GM18867 (cell line): ENCODE results near the gene ANKRD13D.

ENCODE experiments used
- ATAC-seq: cut with Tn5 transposase; IDR thresholded peaks from one replicate; pipeline ENCODE4 v1.9.1; 2021; ENCODE audit warnings: mild to moderate bottlenecking, moderate library complexity; ENCODE audit not compliant: unreplicated experiment

Gene ANKRD13D

GRCh38 chr11:67302571-67303131, 13.5 kb downstream of the ANKRD13D start:
- ATAC-seq = no peak

DNA sequence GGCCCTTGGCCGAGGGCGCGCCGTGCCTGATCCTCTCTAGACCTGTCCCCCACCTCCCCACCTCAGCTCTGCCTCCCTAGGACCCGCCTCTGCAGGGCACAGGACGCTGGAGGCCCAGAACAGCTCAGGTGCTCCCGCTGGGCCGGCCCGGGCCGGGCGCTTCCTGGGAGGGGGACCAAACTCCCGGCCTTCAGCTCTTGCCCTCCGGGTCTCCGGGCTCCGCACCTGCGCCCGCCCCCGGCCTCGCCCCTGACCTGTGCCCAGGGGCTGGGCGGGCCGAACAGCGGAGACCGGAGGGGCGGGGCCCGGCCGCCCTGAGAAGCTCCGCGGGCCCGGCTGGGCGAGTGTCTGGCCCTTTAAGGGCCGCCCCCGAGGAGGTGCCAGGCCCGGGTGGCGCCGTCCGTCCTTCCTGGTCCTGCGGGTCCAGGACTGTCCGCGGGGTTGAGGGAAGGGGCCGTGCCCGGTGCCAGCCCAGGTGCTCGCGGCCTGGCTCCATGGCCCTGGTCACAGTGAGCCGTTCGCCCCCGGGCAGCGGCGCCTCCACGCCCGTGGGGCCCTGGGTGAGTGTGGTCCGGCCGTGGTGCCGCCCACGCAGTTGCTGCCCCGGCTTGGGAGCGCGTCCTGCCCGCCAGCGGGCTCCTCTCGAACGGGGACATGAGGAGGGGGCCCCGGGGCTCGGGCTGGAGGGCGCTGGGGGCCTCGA, 14.2 kb downstream of the ANKRD13D start, which contains the start of gene SSH3:
Gene SSH3 (plus strand): TSS at position 399 of the 703 bp plus-strand sequence. CDS start 96 bp downstream, at position 495.
- ATAC-seq = no peak

- ATAC-seq = no peak
Observed at GRCh38 chr11:67303835-67304411, 14.8 kb downstream of the ANKRD13D start.

- ATAC-seq = no peak
Observed at GRCh38 chr11:67304511-67305113, 15.5 kb downstream of the ANKRD13D start.

DNA sequence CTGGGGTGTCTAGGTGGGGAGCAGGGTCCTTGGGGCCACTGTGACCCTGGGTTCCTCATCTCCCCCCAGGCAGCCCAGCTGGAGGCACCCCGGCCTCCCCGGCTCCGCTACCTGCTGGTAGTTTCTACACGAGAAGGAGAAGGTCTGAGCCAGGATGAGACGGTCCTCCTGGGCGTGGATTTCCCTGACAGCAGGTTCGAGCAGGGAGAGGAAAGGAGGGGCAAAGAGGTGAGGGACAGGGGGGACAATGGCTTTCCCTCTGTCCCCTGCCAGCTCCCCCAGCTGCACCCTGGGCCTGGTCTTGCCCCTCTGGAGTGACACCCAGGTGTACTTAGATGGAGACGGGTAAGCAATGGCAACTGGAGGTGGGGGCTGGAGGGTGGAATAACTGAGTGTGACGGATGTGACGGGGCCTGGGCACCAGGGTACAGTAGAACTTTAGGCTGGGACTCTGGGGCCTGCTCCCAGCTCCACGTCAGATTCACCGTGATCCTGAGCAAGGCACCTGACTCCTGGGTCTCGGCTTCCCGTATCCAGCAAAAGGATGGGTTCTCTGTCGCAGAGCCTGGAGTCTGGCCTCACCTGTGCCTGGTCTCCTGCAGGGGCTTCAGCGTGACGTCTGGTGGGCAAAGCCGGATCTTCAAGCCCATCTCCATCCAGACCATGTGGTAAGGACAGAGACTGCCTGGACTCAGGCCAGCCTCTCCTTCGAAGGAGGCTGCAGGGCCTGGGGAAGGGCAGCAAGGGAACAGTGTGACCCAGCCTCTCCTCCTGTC, 17.9 kb downstream of the ANKRD13D start:
- no peak for ATAC-seq

DNA sequence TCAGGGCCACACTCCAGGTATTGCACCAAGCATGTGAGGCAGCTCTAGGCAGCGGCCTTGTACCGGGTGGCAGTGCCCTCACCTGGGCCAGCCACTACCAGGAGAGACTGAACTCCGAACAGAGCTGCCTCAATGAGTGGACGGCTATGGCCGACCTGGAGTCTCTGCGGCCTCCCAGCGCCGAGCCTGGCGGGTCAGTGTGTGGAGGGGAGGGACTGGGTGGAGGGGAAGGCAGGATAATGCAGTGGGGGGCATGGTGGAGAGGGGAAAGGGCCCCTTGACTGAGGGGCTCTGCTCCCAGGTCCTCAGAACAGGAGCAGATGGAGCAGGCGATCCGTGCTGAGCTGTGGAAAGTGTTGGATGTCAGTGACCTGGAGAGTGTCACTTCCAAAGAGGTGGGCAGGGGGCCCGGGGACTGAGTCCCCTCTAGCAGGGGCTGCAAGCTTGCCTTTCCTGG, 18.5 kb downstream of the ANKRD13D start:
- no peak for ATAC-seq

DNA sequence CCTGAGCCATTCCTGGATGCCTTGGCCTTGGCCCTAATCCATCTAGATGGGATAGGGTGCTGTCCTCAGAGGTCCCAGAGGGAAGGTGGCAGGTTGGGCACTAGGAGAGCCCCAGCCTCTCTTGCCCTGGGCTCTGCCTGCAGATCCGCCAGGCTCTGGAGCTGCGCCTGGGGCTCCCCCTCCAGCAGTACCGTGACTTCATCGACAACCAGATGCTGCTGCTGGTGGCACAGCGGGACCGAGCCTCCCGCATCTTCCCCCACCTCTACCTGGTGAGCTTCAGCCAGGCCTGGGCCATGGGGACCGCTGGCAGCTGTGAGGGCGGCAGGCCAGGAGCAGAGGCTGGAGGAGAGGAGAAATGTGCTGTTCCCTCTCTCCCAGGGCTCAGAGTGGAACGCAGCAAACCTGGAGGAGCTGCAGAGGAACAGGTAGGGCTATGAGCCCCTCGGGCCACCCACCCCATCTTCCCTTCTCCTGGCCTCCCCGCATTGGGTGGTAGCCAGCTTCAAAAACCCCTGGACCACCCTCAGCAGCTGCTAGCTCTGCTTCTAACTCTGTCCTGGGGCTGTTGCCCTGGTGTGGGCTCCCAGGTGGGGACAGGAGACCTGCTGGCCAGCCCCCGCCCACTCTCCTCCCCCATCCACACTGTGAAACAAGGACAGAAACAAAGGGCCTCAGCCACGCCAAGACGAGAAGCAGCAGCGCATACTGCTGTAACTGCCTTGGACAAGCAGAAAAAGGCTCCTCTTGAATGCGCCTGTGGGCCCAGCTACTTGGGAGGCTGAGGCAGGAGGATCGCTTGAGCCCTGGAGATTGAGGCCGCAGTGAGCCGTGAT, 19.1 kb downstream of the ANKRD13D start:
- no peak for ATAC-seq

DNA sequence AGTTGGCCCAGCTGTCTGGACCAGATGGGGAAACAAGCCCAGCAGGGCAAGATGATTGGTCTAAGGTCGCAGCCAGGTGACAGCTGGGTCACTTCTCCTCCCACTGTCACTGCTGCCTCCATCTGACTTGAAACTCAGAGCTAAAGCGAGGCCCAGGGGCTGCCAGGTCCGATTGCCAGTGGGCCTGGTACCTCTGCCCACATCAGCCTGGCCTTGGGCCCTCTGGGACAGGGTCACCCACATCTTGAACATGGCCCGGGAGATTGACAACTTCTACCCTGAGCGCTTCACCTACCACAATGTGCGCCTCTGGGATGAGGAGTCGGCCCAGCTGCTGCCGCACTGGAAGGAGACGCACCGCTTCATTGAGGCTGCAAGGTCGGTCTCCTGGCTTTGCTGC, 20.1 kb downstream of the ANKRD13D start:
- no peak for ATAC-seq

GRCh38 chr11:67309661-67310061, 20.6 kb downstream of the ANKRD13D start:
- ATAC-seq = no peak

- ATAC-seq = no peak
Observed at GRCh38 chr11:67310246-67311050, 21.3 kb downstream of the ANKRD13D start.

DNA sequence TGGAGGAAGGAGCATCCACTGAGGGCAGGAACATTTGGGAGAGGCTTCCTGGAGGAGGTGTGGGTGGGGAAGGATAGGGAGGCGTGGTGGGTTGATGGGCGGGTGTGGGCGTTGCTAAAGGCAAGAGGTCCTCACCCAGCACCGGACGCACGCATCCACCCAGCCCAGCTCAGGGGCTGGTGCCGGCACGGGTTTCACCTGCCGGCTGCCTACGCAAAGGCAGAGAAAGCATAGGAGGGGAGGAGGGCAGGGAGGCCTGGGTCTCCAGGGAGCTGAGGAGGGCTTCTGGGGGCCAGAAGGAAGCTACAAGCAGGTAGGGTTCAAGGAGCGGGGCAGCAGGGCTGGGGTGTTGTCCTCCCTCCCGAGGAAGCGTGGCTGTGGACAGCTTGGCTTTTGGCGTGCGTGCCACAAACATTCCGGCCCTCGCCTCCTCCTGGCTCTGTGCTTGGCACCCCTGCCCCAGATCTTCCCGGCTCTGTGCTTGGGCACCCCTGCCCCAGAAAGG, 22.0 kb downstream of the ANKRD13D start:
- ATAC-seq = no peak

GRCh38 chr11:67311556-67312082, 22.5 kb downstream of the ANKRD13D start:
- no peak for ATAC-seq

GRCh38 chr11:67312187-67313021, 23.3 kb downstream of the ANKRD13D start:
- ATAC-seq = no peak

DNA sequence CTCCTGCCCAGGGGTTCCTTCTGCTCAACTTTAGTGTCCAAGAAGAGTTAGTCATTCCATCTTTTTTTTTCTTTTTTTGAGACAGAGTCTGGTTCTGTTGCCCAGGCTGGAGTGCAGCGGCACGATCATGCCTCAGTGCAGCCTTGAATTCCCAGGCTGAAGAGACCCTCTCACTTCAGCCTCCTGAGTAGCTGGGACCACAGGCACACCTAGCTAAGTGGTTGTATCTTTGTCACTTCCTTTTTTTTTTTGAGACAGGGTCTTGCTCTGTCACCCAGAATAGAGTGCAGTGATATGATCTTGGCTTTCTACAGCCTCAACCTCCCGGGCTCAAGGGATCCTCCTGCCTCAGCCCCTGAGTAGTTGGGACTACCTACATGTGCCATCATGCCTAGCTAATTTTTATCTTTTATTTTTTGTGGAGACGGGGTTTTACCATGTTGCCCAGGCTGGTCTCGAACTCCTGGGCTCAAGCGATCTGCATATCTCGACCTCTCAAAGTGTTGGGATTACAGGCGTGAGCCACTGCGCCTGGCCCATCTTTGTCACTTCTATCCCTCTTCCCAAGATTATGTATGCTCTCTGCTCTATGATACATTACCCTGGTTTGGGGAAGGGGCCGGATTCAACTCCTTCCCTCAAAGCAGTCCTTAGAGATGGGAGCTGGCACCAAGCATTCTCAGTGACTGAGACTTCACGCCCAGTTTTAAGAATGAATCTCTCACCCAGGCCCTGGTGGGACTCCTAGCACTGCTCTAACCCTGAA, 24.2 kb downstream of the ANKRD13D start:
- no peak for ATAC-seq

GRCh38 chr11:67314218-67314617, 25.1 kb downstream of the ANKRD13D start:
- no peak for ATAC-seq

DNA sequence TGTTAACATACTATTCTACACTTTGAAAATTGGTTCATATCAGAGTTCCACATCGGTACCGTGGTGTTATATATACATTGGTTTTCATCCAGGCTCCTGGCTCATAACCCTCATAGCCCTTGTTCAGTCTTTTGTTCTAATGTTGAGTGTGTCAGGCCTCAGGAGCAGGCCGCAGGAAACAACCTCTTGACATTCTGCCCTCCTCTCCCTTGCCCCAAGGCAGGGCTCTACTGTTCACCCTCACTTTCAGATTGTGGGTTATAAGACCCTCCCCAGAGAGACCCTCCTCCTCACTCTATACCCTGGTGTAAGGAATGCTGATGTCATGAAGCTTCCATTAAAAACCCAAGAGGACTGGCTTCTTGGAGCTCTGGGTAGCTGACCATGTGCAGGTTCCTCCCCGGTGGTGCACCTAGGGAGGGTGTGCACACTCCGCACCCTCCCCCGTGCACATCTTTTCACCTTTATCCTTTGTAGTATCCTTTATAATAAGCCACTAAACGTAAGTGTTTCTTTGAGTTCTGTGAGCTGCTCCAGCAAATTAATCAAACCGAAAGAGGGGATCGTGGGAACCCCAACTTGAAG, 26.3 kb downstream of the ANKRD13D start:
- ATAC-seq = no peak

- ATAC-seq = no peak
Observed at GRCh38 chr11:67316882-67317204, 27.7 kb downstream of the ANKRD13D start.
